HEK293 (cell line): ENCODE data around the gene SOWAHD.

Source experiments
- CTCF ChIA-PET: fragments of 350-600 bp; formaldehyde crosslinking; extraction: SDS; loops from one replicate; lab custom pipeline; 2021; ENCODE audit warnings: antibody characterized with exemption; lab: Yijun Ruan, JAX
- POLR2A ChIA-PET: fragments of 300-600 bp; formaldehyde crosslinking; extraction: SDS; loops from one replicate; lab custom pipeline; 2020; ENCODE audit warnings: antibody characterized with exemption, inconsistent platforms; lab: Yijun Ruan, JAX
- H3K27ac ChIP-seq: fragments of 200-500 bp; sonication (Bioruptor generic); 2 replicates; pipeline ENCODE4 v1.5.1; 2014; ENCODE audit warnings: low read depth, low read length, control low read depth, inconsistent platforms; ENCODE audit errors: extremely low read depth
- H3K36me3 ChIP-seq, 2 experiments: fragments of 200-500 bp in 1 of 2; sonication (Bioruptor generic) in 1 of 2; 1 replicate in 1 of 2; 2 replicates in 1 of 2; pipeline ENCODE4 v1.5.1; 2014 to 2017; ENCODE audit warnings: inconsistent platforms in 2 of 2, low read length in 2 of 2; ENCODE audit not compliant: control insufficient read depth in 2 of 2, insufficient read depth in 1 of 2
- H3K4me1 ChIP-seq: fragments of 200-500 bp; sonication (Bioruptor generic); 2 replicates; pipeline ENCODE4 v1.5.1; 2014; ENCODE audit warnings: mild to moderate bottlenecking, low read length, inconsistent platforms; ENCODE audit not compliant: control insufficient read depth, insufficient read depth
- H3K4me3 ChIP-seq: 2 replicates; pipeline ENCODE4 v1.5.1; 2011; ENCODE audit warnings: low read depth, mild to moderate bottlenecking, control low read depth, low read length, moderate library complexity
- H3K9me3 ChIP-seq: fragments of 200-500 bp; sonication (Bioruptor generic); 2 replicates; pipeline ENCODE4 v1.5.1; 2014; ENCODE audit warnings: low read depth, low read length, inconsistent platforms; ENCODE audit not compliant: control insufficient read depth, insufficient read depth
- EGR2 ChIP-seq: fragments of 450-650 bp; formaldehyde crosslinking; IDR thresholded peaks from 2 replicates; pipeline ENCODE4 v1.5.1; 2016; ENCODE audit warnings: low read depth, missing biosample characterization, missing genetic modification characterization
- GLIS1 ChIP-seq: fragments of 450-650 bp; formaldehyde crosslinking; IDR thresholded peaks from 2 replicates; pipeline ENCODE4 v1.5.1; 2016; ENCODE audit warnings: missing biosample characterization, missing genetic modification characterization
- HOXD13 ChIP-seq: sonication (generic); formaldehyde crosslinking; IDR thresholded peaks from 2 replicates; pipeline ENCODE4 v1.8.0; 2022; ENCODE audit warnings: missing genetic modification reagents, borderline replicate concordance
- KLF16 ChIP-seq: fragments of 450-650 bp; formaldehyde crosslinking; IDR thresholded peaks from 2 replicates; pipeline ENCODE4 v1.5.1; 2017; ENCODE audit warnings: missing biosample characterization, missing genetic modification characterization
- OSR2 ChIP-seq: fragments of 450-650 bp; formaldehyde crosslinking; IDR thresholded peaks from 2 replicates; pipeline ENCODE4 v1.5.1; 2016; ENCODE audit warnings: missing biosample characterization, missing genetic modification characterization
- SCRT1 ChIP-seq: fragments of 450-650 bp; formaldehyde crosslinking; IDR thresholded peaks from 2 replicates; pipeline ENCODE4 v1.5.1; 2016; ENCODE audit warnings: missing biosample characterization, missing genetic modification characterization, borderline replicate concordance
- TRIM28 ChIP-seq: IDR thresholded peaks from 2 replicates; pipeline ENCODE4 v1.6.1; 2011; ENCODE audit warnings: low read length, control low read depth, borderline replicate concordance
- ZBTB8A ChIP-seq: fragments of 450-650 bp; formaldehyde crosslinking; IDR thresholded peaks from 2 replicates; pipeline ENCODE4 v1.5.1; 2016; ENCODE audit warnings: missing biosample characterization, missing genetic modification characterization
- ZFHX2 ChIP-seq: fragments of 450-650 bp; formaldehyde crosslinking; conservative IDR thresholded peaks from 2 replicates; pipeline ENCODE4 v1.5.1; 2016; ENCODE audit warnings: missing biosample characterization, missing genetic modification characterization
- ZNF19 ChIP-seq: fragments of 450-650 bp; formaldehyde crosslinking; IDR thresholded peaks from 2 replicates; pipeline ENCODE4; 2016; ENCODE audit warnings: missing biosample characterization, missing genetic modification characterization, low read depth
- ZNF24 ChIP-seq: fragments of 450-650 bp; formaldehyde crosslinking; IDR thresholded peaks from 2 replicates; pipeline ENCODE4 v1.5.1; 2016; ENCODE audit warnings: missing biosample characterization, missing genetic modification characterization
- ZNF302 ChIP-seq: fragments of 450-650 bp; formaldehyde crosslinking; IDR thresholded peaks from 2 replicates; pipeline ENCODE4 v1.5.1; 2016; ENCODE audit warnings: missing biosample characterization, missing genetic modification characterization, low read depth
- ZNF529 ChIP-seq: fragments of 450-650 bp; formaldehyde crosslinking; IDR thresholded peaks from 2 replicates; pipeline ENCODE4 v1.5.1; 2017; ENCODE audit warnings: missing genetic modification characterization, missing biosample characterization; ENCODE audit not compliant: insufficient replicate concordance
- ZNF561 ChIP-seq: fragments of 450-650 bp; IDR thresholded peaks from 2 replicates; pipeline ENCODE4 v1.5.1; 2018; ENCODE audit warnings: missing biosample characterization, missing genetic modification characterization, borderline replicate concordance
- ZNF600 ChIP-seq: fragments of 450-650 bp; formaldehyde crosslinking; IDR thresholded peaks from 2 replicates; pipeline ENCODE4 v1.5.1; 2016; ENCODE audit warnings: missing biosample characterization, missing genetic modification characterization
- ZNF658 ChIP-seq: fragments of 450-650 bp; formaldehyde crosslinking; IDR thresholded peaks from 2 replicates; pipeline ENCODE4; 2016; ENCODE audit warnings: missing biosample characterization, missing genetic modification characterization
- ZNF776 ChIP-seq: fragments of 450-650 bp; formaldehyde crosslinking; IDR thresholded peaks from 2 replicates; pipeline ENCODE4 v1.5.0; 2017; ENCODE audit warnings: missing biosample characterization, missing genetic modification characterization, borderline replicate concordance
- ZNF785 ChIP-seq: fragments of 450-650 bp; formaldehyde crosslinking; IDR thresholded peaks from 2 replicates; pipeline ENCODE4 v1.5.1; 2016; ENCODE audit warnings: missing biosample characterization, missing genetic modification characterization
- TF ChIP-seq, protein P1 (sequence below): fragments of 450-650 bp; formaldehyde crosslinking; IDR thresholded peaks from 2 replicates; pipeline ENCODE4 v1.5.1; 2016; ENCODE audit warnings: missing biosample characterization, missing genetic modification characterization
- TF ChIP-seq, protein P2 (sequence below): fragments of 450-650 bp; formaldehyde crosslinking; IDR thresholded peaks from 2 replicates; pipeline ENCODE4 v1.5.1; 2017; ENCODE audit warnings: missing biosample characterization, missing genetic modification characterization
- TF ChIP-seq, protein P3 (sequence below): fragments of 450-650 bp; formaldehyde crosslinking; IDR thresholded peaks from 2 replicates; pipeline ENCODE4 v1.5.1; 2016; ENCODE audit warnings: missing biosample characterization, missing genetic modification characterization
- TF ChIP-seq, protein P4 (sequence below): fragments of 450-650 bp; formaldehyde crosslinking; IDR thresholded peaks from 2 replicates; pipeline ENCODE4 v1.5.1; 2016; ENCODE audit warnings: missing biosample characterization, missing genetic modification characterization
- TF ChIP-seq, protein P5 (sequence below): fragments of 450-650 bp; formaldehyde crosslinking; IDR thresholded peaks from 2 replicates; pipeline ENCODE4 v1.5.1; 2016; ENCODE audit warnings: missing biosample characterization, missing genetic modification characterization

The SOWAHD gene

DNA sequence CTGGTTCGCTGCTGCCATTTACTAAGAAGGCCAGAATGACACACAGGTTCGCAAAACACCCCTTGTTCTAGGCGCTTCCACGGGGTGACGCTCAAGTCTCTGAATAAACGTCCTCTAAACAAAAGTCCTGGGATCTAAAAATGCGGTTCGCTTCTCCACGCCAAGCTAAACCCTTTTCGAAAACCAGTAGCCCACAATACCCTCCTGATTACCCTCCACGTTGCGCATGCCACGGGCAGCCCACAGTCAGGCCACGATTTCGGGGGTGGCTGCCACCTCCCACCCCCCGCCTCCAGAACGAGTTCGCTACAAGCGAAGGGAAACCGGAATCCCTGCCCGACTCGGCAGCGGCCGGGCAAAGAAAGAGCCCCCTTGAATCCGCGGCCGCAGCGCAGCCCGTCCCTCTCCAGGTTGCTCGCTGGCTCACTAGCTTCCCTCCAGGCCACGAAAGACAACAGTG is 32.6 kb downstream of the SOWAHD start:
- Histone ChIP-seq H3K4me1 (peaks cover 2% of the 10 kb centered on the region; the same call in 1 of the 2 replicates), H3K27ac (peak overlapping the region; percentile 96), H3K36me3 (peaks cover 27 to 46% of the 10 kb centered on the region in 2 experiments; a peak in 2 of 3 replicates), H3K4me3 (peak overlapping the region; percentile 77), H3K9me3 (no peaks in the 10 kb centered on the region)
- ChIA-PET CTCF (interaction anchor here (0.6 to 1.7 kb wide), 2 partner anchors 9 to 96 kb away, joined by 3 to 6 read pairs; no protein-coding TSS in a partner anchor), POLR2A (interaction anchor here (0.5 to 3.0 kb wide), 31 partner anchors 9 to 863 kb away, joined by 3 to 54 read pairs (median 5); partner anchors contain the start of genes NDUFA1, NKRF, RNF113A and SEPTIN6)
- peak; percentile 75 for TF ChIP-seq KLF16
- peak; percentile 36; the same call in 1 of the 2 replicates for TF ChIP-seq EGR2 (tag by site-specific recombination)
- TF ChIP-seq ZNF600 (tag by site-specific recombination), result no peak
- no peak for TF ChIP-seq ZNF785 (tag by site-specific recombination)
- peak; percentile 56; the same call in 1 of the 2 replicates for TF ChIP-seq ZFHX2 (tag by site-specific recombination)
- no peak for TF ChIP-seq SCRT1 (tag by site-specific recombination)
- no peak for TF ChIP-seq ZBTB8A (tag by site-specific recombination)
- no peak for TF ChIP-seq ZNF302 (tag by site-specific recombination)
- TF ChIP-seq, protein P1, sequence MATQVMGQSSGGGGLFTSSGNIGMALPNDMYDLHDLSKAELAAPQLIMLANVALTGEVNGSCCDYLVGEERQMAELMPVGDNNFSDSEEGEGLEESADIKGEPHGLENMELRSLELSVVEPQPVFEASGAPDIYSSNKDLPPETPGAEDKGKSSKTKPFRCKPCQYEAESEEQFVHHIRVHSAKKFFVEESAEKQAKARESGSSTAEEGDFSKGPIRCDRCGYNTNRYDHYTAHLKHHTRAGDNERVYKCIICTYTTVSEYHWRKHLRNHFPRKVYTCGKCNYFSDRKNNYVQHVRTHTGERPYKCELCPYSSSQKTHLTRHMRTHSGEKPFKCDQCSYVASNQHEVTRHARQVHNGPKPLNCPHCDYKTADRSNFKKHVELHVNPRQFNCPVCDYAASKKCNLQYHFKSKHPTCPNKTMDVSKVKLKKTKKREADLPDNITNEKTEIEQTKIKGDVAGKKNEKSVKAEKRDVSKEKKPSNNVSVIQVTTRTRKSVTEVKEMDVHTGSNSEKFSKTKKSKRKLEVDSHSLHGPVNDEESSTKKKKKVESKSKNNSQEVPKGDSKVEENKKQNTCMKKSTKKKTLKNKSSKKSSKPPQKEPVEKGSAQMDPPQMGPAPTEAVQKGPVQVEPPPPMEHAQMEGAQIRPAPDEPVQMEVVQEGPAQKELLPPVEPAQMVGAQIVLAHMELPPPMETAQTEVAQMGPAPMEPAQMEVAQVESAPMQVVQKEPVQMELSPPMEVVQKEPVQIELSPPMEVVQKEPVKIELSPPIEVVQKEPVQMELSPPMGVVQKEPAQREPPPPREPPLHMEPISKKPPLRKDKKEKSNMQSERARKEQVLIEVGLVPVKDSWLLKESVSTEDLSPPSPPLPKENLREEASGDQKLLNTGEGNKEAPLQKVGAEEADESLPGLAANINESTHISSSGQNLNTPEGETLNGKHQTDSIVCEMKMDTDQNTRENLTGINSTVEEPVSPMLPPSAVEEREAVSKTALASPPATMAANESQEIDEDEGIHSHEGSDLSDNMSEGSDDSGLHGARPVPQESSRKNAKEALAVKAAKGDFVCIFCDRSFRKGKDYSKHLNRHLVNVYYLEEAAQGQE (tag by site-specific recombination), result no peak
- TF ChIP-seq ZNF19 (tag by site-specific recombination), result no peak
- no peak for TF ChIP-seq HOXD13
- TF ChIP-seq, protein P2, sequence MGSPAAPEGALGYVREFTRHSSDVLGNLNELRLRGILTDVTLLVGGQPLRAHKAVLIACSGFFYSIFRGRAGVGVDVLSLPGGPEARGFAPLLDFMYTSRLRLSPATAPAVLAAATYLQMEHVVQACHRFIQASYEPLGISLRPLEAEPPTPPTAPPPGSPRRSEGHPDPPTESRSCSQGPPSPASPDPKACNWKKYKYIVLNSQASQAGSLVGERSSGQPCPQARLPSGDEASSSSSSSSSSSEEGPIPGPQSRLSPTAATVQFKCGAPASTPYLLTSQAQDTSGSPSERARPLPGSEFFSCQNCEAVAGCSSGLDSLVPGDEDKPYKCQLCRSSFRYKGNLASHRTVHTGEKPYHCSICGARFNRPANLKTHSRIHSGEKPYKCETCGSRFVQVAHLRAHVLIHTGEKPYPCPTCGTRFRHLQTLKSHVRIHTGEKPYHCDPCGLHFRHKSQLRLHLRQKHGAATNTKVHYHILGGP (tag by site-specific recombination), result no peak
- no peak for TF ChIP-seq ZNF658
- TF ChIP-seq GLIS1 (tag by site-specific recombination), result no peak
- TF ChIP-seq, protein P3, sequence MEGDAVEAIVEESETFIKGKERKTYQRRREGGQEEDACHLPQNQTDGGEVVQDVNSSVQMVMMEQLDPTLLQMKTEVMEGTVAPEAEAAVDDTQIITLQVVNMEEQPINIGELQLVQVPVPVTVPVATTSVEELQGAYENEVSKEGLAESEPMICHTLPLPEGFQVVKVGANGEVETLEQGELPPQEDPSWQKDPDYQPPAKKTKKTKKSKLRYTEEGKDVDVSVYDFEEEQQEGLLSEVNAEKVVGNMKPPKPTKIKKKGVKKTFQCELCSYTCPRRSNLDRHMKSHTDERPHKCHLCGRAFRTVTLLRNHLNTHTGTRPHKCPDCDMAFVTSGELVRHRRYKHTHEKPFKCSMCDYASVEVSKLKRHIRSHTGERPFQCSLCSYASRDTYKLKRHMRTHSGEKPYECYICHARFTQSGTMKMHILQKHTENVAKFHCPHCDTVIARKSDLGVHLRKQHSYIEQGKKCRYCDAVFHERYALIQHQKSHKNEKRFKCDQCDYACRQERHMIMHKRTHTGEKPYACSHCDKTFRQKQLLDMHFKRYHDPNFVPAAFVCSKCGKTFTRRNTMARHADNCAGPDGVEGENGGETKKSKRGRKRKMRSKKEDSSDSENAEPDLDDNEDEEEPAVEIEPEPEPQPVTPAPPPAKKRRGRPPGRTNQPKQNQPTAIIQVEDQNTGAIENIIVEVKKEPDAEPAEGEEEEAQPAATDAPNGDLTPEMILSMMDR, result peak; percentile 30

DNA sequence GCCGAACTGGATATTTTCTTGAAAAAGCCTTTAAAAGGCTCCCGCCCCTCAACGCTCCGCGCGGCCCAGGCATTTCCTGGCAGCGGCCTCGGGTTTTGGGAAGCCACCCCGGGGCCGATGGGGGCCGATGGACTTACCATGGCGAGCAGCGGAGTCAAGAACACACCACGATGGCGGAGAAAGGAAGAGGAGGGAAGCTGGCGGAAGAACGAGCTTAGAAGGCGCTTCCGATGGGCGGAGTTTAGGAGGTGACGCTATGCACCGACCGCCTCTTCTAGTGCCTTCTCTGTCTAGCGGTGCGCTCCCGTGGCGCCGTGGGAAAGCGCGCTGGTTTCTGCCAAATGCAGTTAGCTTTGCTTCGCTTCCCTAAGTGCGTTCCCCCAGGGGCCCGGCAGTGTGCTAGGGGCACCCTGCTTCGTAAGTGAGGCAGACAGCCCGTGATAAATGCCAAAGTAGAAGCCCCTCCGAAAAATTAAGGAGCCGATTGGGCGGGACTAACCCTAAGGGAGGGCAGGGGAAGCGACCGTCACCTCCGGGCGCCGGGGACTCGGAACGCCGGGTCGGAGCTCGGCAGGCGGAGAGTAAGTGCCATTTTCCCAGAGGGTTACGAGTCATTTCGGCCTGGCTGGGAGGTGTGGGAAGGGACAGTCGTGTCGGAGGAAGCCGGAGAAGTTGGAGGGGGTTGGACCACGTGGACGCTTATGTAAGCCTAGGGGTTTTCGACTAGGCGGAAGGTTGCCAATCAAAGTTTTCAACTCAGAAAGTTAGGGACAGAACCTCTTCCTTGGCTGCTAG is 33.2 kb downstream of the SOWAHD start, which contains the start of gene RPL39:
Gene RPL39, minus strand, starts transcription at position 194 of the 795 bp plus-strand sequence. Its CDS starts 54 bp downstream, at position 140.
- POLR2A ChIA-PET, result interaction anchor here (0.5 to 3.0 kb wide), 40 partner anchors 8 to 864 kb away, joined by 3 to 54 read pairs (median 4); partner anchors contain the start of genes NDUFA1, NKRF, RNF113A and SEPTIN6
- Histone ChIP-seq H3K27ac (peak within 1 kb of the TSS; percentile 96), H3K36me3 (peaks cover 24 to 41% of the 10 kb centered on the region in 2 experiments; a peak in 2 of 3 replicates), H3K4me1 (peaks cover 2% of the 10 kb centered on the region; the same call in 1 of the 2 replicates), H3K9me3 (no peaks in the 10 kb centered on the region), H3K4me3 (peak within 1 kb of the TSS; percentile 77)
- CTCF ChIA-PET, result interaction anchor here (0.6 to 1.7 kb wide), 2 partner anchors 9 to 96 kb away, joined by 3 to 6 read pairs; no protein-coding TSS in a partner anchor
- TF ChIP-seq ZNF24 (tag by site-specific recombination) (no peak), ZNF785 (tag by site-specific recombination) (no peak), ZNF561 (tag by site-specific recombination) (0 out of 2 replicates have a peak, but pooled peaks have one; percentile 24), ZNF776 (no peak), ZNF529 (no peak), OSR2 (tag by site-specific recombination) (no peak), TRIM28 (no peak)
- TF ChIP-seq, protein P4, sequence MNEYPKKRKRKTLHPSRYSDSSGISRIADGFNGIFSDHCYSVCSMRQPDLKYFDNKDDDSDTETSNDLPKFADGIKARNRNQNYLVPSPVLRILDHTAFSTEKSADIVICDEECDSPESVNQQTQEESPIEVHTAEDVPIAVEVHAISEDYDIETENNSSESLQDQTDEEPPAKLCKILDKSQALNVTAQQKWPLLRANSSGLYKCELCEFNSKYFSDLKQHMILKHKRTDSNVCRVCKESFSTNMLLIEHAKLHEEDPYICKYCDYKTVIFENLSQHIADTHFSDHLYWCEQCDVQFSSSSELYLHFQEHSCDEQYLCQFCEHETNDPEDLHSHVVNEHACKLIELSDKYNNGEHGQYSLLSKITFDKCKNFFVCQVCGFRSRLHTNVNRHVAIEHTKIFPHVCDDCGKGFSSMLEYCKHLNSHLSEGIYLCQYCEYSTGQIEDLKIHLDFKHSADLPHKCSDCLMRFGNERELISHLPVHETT (tag by site-specific recombination), result 0 out of 2 replicates have a peak, but pooled peaks have one; percentile 27
- TF ChIP-seq, protein P5, sequence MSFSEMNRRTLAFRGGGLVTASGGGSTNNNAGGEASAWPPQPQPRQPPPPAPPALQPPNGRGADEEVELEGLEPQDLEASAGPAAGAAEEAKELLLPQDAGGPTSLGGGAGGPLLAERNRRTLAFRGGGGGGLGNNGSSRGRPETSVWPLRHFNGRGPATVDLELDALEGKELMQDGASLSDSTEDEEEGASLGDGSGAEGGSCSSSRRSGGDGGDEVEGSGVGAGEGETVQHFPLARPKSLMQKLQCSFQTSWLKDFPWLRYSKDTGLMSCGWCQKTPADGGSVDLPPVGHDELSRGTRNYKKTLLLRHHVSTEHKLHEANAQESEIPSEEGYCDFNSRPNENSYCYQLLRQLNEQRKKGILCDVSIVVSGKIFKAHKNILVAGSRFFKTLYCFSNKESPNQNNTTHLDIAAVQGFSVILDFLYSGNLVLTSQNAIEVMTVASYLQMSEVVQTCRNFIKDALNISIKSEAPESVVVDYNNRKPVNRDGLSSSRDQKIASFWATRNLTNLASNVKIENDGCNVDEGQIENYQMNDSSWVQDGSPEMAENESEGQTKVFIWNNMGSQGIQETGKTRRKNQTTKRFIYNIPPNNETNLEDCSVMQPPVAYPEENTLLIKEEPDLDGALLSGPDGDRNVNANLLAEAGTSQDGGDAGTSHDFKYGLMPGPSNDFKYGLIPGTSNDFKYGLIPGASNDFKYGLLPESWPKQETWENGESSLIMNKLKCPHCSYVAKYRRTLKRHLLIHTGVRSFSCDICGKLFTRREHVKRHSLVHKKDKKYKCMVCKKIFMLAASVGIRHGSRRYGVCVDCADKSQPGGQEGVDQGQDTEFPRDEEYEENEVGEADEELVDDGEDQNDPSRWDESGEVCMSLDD, result no peak
